ENCODE data around the gene HOXD12.

Gene HOXD12

DNA sequence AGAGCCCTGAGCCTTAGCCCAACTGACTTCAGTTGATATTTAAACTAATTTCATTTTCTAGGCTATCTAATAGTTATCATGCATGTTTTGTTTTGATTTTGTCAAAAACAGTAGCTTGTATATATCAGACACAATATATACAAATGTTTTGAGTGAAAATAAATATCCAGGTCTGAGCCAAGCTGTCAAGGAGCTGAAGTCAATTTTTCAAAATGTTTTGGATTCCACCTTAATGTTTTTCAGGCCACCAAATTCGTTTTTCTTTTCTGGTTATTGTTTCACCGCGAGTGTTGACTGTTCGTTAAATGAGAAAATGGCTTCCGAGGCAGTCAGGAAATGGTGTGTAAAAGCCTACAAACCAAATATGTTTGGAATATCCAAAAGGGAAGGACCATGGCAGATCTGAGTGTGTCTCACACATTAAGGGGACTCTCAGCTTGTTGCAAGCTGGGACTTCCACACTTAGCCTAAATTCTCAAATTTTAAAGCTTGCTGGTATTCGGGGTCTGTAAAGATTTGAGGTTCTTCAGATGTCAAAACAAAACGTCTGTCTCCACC is 2.8 kb downstream of the HOXD12 start:
- H3K4me1 ChIP-seq (ENCODE audit: control insufficient read depth, insufficient read depth, low read length), result peaks cover 38% of the 10 kb centered on the region
- H3K9me3 ChIP-seq (ENCODE audit: control insufficient read depth in 2 of 2, low read length in 2 of 2), result no peaks in the 10 kb centered on the region
- no peaks in the 10 kb centered on the region for H3K36me3 ChIP-seq (ENCODE audit: control insufficient read depth in 2 of 2, insufficient read depth in 2 of 2, low read length in 2 of 2)
- no peak overlapping the region for H3K4me3 ChIP-seq (ENCODE audit: low read length in 2 of 2)
- H3K27me3 ChIP-seq (ENCODE audit: control insufficient read depth in 1 of 2, insufficient read depth in 2 of 2, low read length in 2 of 2), result peaks cover 87 to 98% of the 10 kb centered on the region in 2 donors
- no peak overlapping the region for H3K27ac ChIP-seq (ENCODE audit: low read length)
- no peak overlapping the region for H3K9ac ChIP-seq (ENCODE audit: low read length in 2 of 2)

- H3K9me3 ChIP-seq (ENCODE audit: control insufficient read depth in 2 of 2, low read length in 2 of 2), result no peaks in the 10 kb centered on the region
- peaks cover 81 to 93% of the 10 kb centered on the region in 2 donors for H3K27me3 ChIP-seq (ENCODE audit: control insufficient read depth in 1 of 2, insufficient read depth in 2 of 2, low read length in 2 of 2)
- no peak overlapping the region for H3K27ac ChIP-seq (ENCODE audit: low read length)
- peaks cover 38% of the 10 kb centered on the region for H3K4me1 ChIP-seq (ENCODE audit: control insufficient read depth, insufficient read depth, low read length)
- no peaks in the 10 kb centered on the region for H3K36me3 ChIP-seq (ENCODE audit: control insufficient read depth in 2 of 2, insufficient read depth in 2 of 2, low read length in 2 of 2)
- no peak overlapping the region for H3K9ac ChIP-seq (ENCODE audit: low read length in 2 of 2)
- no peak overlapping the region for H3K4me3 ChIP-seq (ENCODE audit: low read length in 2 of 2)
Observed at GRCh38 chr2:176103194-176103593, 3.6 kb downstream of the HOXD12 start.

DNA sequence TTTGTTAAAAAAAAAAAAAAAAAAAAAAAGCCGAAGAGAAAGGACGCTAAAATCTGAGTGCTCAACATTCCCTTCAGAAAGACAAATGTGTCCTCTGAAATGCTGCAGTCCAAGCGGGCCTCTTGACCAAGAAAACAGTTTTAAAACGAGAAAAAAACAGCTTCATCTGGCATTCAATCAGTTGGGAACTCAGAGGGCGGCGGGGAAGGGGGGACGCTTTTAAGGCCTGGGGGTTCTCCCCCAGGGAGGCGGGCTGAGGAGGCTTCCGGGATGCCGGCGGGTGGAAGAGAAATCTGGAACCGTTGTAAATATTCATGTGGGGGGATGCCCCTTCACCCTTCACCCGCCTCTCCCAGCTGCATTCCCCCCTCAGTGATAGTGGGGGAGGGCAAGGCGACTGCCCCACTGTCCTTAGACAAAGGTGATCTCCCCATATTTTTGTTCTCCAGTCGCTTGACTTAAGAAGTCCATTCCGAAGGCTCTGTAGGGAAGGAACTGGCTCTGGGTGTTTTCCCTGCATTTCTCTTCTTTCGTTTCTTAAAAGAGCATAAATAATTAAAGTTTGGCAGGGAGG is 4.2 kb downstream of the HOXD12 start:
- Histone ChIP-seq H3K36me3 (ENCODE audit: control insufficient read depth in 2 of 2, insufficient read depth in 2 of 2, low read length in 2 of 2) (no peaks in the 10 kb centered on the region), H3K27ac (ENCODE audit: low read length) (no peak overlapping the region), H3K4me3 (ENCODE audit: low read length in 2 of 2) (peak overlapping the region in 1 of 2 donors; percentile 31), H3K4me1 (ENCODE audit: control insufficient read depth, insufficient read depth, low read length) (peaks cover 36% of the 10 kb centered on the region), H3K9ac (ENCODE audit: low read length in 2 of 2) (no peak overlapping the region), H3K9me3 (ENCODE audit: control insufficient read depth in 2 of 2, low read length in 2 of 2) (no peaks in the 10 kb centered on the region), H3K27me3 (ENCODE audit: control insufficient read depth in 1 of 2, insufficient read depth in 2 of 2, low read length in 2 of 2) (peaks cover 81 to 91% of the 10 kb centered on the region in 2 donors)

- H3K4me3 ChIP-seq (ENCODE audit: low read length in 2 of 2), result peak overlapping the region; percentile 22 to 31
- no peaks in the 10 kb centered on the region for H3K36me3 ChIP-seq (ENCODE audit: control insufficient read depth in 2 of 2, insufficient read depth in 2 of 2, low read length in 2 of 2)
- H3K4me1 ChIP-seq (ENCODE audit: control insufficient read depth, insufficient read depth, low read length), result peaks cover 35% of the 10 kb centered on the region
- no peak overlapping the region for H3K27ac ChIP-seq (ENCODE audit: low read length)
- no peak overlapping the region for H3K9ac ChIP-seq (ENCODE audit: low read length in 2 of 2)
- H3K27me3 ChIP-seq (ENCODE audit: control insufficient read depth in 1 of 2, insufficient read depth in 2 of 2, low read length in 2 of 2), result peaks cover 80 to 91% of the 10 kb centered on the region in 2 donors
- no peaks in the 10 kb centered on the region for H3K9me3 ChIP-seq (ENCODE audit: control insufficient read depth in 2 of 2, low read length in 2 of 2)
Observed at GRCh38 chr2:176104316-176105077, 4.9 kb downstream of the HOXD12 start.

- Histone ChIP-seq H3K9ac (ENCODE audit: low read length in 2 of 2) (no peak overlapping the region), H3K27ac (ENCODE audit: low read length) (no peak overlapping the region), H3K27me3 (ENCODE audit: control insufficient read depth in 1 of 2, insufficient read depth in 2 of 2, low read length in 2 of 2) (peaks cover 81 to 91% of the 10 kb centered on the region in 2 donors), H3K4me1 (ENCODE audit: control insufficient read depth, insufficient read depth, low read length) (peaks cover 31% of the 10 kb centered on the region), H3K9me3 (ENCODE audit: control insufficient read depth in 2 of 2, low read length in 2 of 2) (no peaks in the 10 kb centered on the region), H3K36me3 (ENCODE audit: control insufficient read depth in 2 of 2, insufficient read depth in 2 of 2, low read length in 2 of 2) (no peaks in the 10 kb centered on the region), H3K4me3 (ENCODE audit: low read length in 2 of 2) (no peak overlapping the region)
Observed at GRCh38 chr2:176105078-176105729, 5.6 kb downstream of the HOXD12 start.

GRCh38 chr2:176105730-176106580 is 6.4 kb downstream of the HOXD12 start:
- Histone ChIP-seq H3K4me3 (ENCODE audit: low read length in 2 of 2) (peak overlapping the region in 1 of 2 donors; percentile 49), H3K27ac (ENCODE audit: low read length) (no peak overlapping the region), H3K4me1 (ENCODE audit: control insufficient read depth, insufficient read depth, low read length) (peaks cover 28% of the 10 kb centered on the region), H3K9me3 (ENCODE audit: control insufficient read depth in 2 of 2, low read length in 2 of 2) (no peaks in the 10 kb centered on the region), H3K27me3 (ENCODE audit: control insufficient read depth in 1 of 2, insufficient read depth in 2 of 2, low read length in 2 of 2) (peaks cover 80 to 91% of the 10 kb centered on the region in 2 donors), H3K36me3 (ENCODE audit: control insufficient read depth in 2 of 2, insufficient read depth in 2 of 2, low read length in 2 of 2) (no peaks in the 10 kb centered on the region), H3K9ac (ENCODE audit: low read length in 2 of 2) (no peak overlapping the region)

- Histone ChIP-seq H3K27me3 (ENCODE audit: control insufficient read depth in 1 of 2, insufficient read depth in 2 of 2, low read length in 2 of 2) (peaks cover 79 to 91% of the 10 kb centered on the region in 2 donors), H3K9ac (ENCODE audit: low read length in 2 of 2) (no peak within 1 kb of the TSS), H3K36me3 (ENCODE audit: control insufficient read depth in 2 of 2, insufficient read depth in 2 of 2, low read length in 2 of 2) (no peaks in the 10 kb centered on the region), H3K4me3 (ENCODE audit: low read length in 2 of 2) (peak within 1 kb of the TSS; percentile 16 to 49), H3K4me1 (ENCODE audit: control insufficient read depth, insufficient read depth, low read length) (peaks cover 29% of the 10 kb centered on the region), H3K27ac (ENCODE audit: low read length) (no peak within 1 kb of the TSS), H3K9me3 (ENCODE audit: control insufficient read depth in 2 of 2, low read length in 2 of 2) (no peaks in the 10 kb centered on the region)
Observed at GRCh38 chr2:176106581-176107539, 7.3 kb downstream of the HOXD12 start, which contains the start of gene HOXD11. Gene HOXD11, plus strand, starts transcription at chr2:176107280. Its CDS starts 76 bp downstream, at chr2:176107356.

GRCh38 chr2:176107731-176108181 is 8.2 kb downstream of the HOXD12 start:
- Histone ChIP-seq H3K4me3 (ENCODE audit: low read length in 2 of 2) (no peak overlapping the region), H3K9ac (ENCODE audit: low read length in 2 of 2) (no peak overlapping the region)

DNA sequence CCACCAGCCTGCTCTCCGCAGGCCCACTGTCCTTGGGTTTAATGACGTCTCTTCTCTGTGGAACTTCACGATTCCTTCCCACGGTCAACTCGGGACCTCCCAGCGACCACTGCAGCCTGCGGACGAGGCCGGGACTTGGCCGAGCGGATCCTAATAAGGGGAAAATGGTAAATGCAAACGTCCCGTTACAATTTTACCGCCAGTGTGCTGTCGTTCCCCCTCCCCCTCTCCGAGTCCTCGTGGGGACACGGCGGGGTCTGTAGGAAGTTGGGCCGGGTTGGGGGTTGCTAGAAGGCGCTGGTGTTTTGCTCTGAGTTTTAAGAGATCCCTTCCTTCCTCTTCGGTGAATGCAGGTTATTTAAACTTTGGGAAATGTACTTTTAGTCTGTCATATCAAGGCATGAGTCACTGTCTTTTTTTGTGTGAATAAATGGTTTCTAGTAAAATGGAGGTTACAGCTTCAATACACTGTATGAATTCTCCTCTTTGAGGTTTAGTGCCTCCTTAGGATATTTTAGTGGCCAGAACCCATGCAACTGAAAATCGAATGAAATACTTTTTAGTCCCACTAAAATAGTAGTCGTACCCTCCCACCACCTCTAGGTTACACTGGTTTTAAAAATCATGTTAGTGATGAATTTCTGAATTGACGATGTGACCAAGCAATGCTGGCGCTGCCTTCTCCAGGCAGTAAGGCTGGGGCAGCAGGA is 9.8 kb downstream of the HOXD12 start:
- no peak overlapping the region for H3K4me3 ChIP-seq (ENCODE audit: low read length in 2 of 2)
- no peak overlapping the region for H3K27ac ChIP-seq (ENCODE audit: low read length)
- peaks cover 81 to 91% of the 10 kb centered on the region in 2 donors for H3K27me3 ChIP-seq (ENCODE audit: control insufficient read depth in 1 of 2, insufficient read depth in 2 of 2, low read length in 2 of 2)
- peaks cover 0 to 4% of the 10 kb centered on the region in 2 donors for H3K9me3 ChIP-seq (ENCODE audit: control insufficient read depth in 2 of 2, low read length in 2 of 2)
- peaks cover 27% of the 10 kb centered on the region for H3K4me1 ChIP-seq (ENCODE audit: control insufficient read depth, insufficient read depth, low read length)
- H3K36me3 ChIP-seq (ENCODE audit: control insufficient read depth in 2 of 2, insufficient read depth in 2 of 2, low read length in 2 of 2), result no peaks in the 10 kb centered on the region
- no peak overlapping the region for H3K9ac ChIP-seq (ENCODE audit: low read length in 2 of 2)

More at GRCh38 chr2:176107731-176108181, 8.2 kb downstream of the HOXD12 start:
- no peak overlapping the region for H3K27ac ChIP-seq (ENCODE audit: low read length)
- H3K9me3 ChIP-seq (ENCODE audit: control insufficient read depth in 2 of 2, low read length in 2 of 2), result peaks cover 0 to 4% of the 10 kb centered on the region in 2 donors
- H3K27me3 ChIP-seq (ENCODE audit: control insufficient read depth in 1 of 2, insufficient read depth in 2 of 2, low read length in 2 of 2), result peaks cover 81 to 91% of the 10 kb centered on the region in 2 donors
- H3K4me1 ChIP-seq (ENCODE audit: control insufficient read depth, insufficient read depth, low read length), result peaks cover 31% of the 10 kb centered on the region
- no peaks in the 10 kb centered on the region for H3K36me3 ChIP-seq (ENCODE audit: control insufficient read depth in 2 of 2, insufficient read depth in 2 of 2, low read length in 2 of 2)
